Natural killer cell (primary cell): Measurements from ENCODE around the gene LRP1B. TPM values are rescaled to one million over a fixed set of nuclear protein-coding genes. Genes with fewer than 3 reads are reported as not detected.

Experiments
- ATAC-seq, 3 donors: fragments of 150-1000 bp in 2 of 3; fragments of 200-7000 bp in 1 of 3; cut with Tn5 transposase; 1 replicate in 1 of 3; 2 replicates in 2 of 3; pipeline ENCODE4 v1.10.0; 2021; ENCODE audit warnings: mild to moderate bottlenecking in 2 of 3, moderate library complexity in 2 of 3
- DNase-seq, 2 donors: peaks; one replicate each; pipeline versions ENCODE4 v3.0.0 to v3.0.0-alpha.2; 2013 to 2021; ENCODE audit warnings: mixed read lengths in 1 of 2
- H3K27ac ChIP-seq: one replicate; pipeline ENCODE4 v1.5.1; 2013; ENCODE audit warnings: mild to moderate bottlenecking, low read length
- H3K27me3 ChIP-seq: one replicate; pipeline ENCODE4 v1.6.1; 2013; ENCODE audit warnings: low read length; ENCODE audit not compliant: control insufficient read depth, insufficient read depth
- H3K36me3 ChIP-seq: one replicate; pipeline ENCODE4 v1.6.1; 2013; ENCODE audit warnings: low read length; ENCODE audit not compliant: control insufficient read depth, insufficient read depth
- H3K4me1 ChIP-seq: one replicate; pipeline ENCODE4 v1.6.1; 2013; ENCODE audit warnings: low read length; ENCODE audit not compliant: control insufficient read depth, insufficient read depth
- H3K4me3 ChIP-seq: one replicate; pipeline ENCODE4 v1.5.1; 2013; ENCODE audit warnings: low read length
- H3K9me3 ChIP-seq: one replicate; pipeline ENCODE4 v1.6.1; 2013; ENCODE audit warnings: low read length; ENCODE audit not compliant: control insufficient read depth, insufficient read depth
- H3K27ac Mint-ChIP-seq, 2 donors: one replicate each; pipeline ENCODE4 v1.8.0; 2022; ENCODE audit warnings: mild to moderate bottlenecking in 2 of 2, mixed read lengths in 2 of 2, moderate library complexity in 1 of 2
- H3K27me3 Mint-ChIP-seq, 2 donors: one replicate each; pipeline ENCODE4 v1.8.0; 2022; ENCODE audit warnings: low read depth in 2 of 2, mixed read lengths in 2 of 2
- H3K36me3 Mint-ChIP-seq: one replicate; pipeline ENCODE4 v1.8.0; 2022; ENCODE audit warnings: mixed read lengths
- H3K4me1 Mint-ChIP-seq, 2 donors: one replicate each; pipeline ENCODE4 v1.8.0; 2022; ENCODE audit warnings: mixed read lengths in 2 of 2
- H3K4me3 Mint-ChIP-seq: one replicate; pipeline ENCODE4 v1.8.0; 2022; ENCODE audit warnings: mild to moderate bottlenecking, moderate library complexity, mixed read lengths
- H3K9me3 Mint-ChIP-seq, 2 donors: one replicate each; pipeline ENCODE4 v1.8.0; 2022; ENCODE audit warnings: mixed read lengths in 2 of 2
- WGBS: methylation state at CpG from one replicate; pipeline ENCODE4 v1.1.7; 2013; ENCODE audit warnings: missing lambda C conversion rate; ENCODE audit not compliant: insufficient coverage; 5-methylcytosine and 5-hydroxymethylcytosine counted together
- intact Hi-C: fragments of 100-400 bp; cut with micrococcal nuclease; formaldehyde crosslinking; loops from one replicate; pipeline ENCODE4 v1.14.2; 2022
- total RNA-seq, 4 donors: library from RNA; stranded (reverse); fragments of 120-200 nt in 1 of 4; gene quantifications; one replicate each; pipeline versions ENCODE4 v1.2.3 to v1.2.4, GENCODE V29; 2013 to 2022
- TF ChIP-seq, protein P1 (sequence below): fragments of 200-600 bp; IDR thresholded peaks from one replicate; pipeline ENCODE4 v1.8.0; 2022; ENCODE audit warnings: antibody characterized with exemption

LRP1B gene
- total RNA-seq, 3 donors from 2014 or later (not counting 1 experiment from before 2014, with no cell fraction given), result 0.05 TPM; not detected in 2

- no peak for ATAC-seq
- no peak overlapping the region for H3K4me3 ChIP-seq
- DNase-seq, result no peak
- TF ChIP-seq, protein P1, sequence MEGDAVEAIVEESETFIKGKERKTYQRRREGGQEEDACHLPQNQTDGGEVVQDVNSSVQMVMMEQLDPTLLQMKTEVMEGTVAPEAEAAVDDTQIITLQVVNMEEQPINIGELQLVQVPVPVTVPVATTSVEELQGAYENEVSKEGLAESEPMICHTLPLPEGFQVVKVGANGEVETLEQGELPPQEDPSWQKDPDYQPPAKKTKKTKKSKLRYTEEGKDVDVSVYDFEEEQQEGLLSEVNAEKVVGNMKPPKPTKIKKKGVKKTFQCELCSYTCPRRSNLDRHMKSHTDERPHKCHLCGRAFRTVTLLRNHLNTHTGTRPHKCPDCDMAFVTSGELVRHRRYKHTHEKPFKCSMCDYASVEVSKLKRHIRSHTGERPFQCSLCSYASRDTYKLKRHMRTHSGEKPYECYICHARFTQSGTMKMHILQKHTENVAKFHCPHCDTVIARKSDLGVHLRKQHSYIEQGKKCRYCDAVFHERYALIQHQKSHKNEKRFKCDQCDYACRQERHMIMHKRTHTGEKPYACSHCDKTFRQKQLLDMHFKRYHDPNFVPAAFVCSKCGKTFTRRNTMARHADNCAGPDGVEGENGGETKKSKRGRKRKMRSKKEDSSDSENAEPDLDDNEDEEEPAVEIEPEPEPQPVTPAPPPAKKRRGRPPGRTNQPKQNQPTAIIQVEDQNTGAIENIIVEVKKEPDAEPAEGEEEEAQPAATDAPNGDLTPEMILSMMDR, result no peak
- no peaks in the 10 kb centered on the region for H3K27me3 ChIP-seq
- no peak overlapping the region for H3K27ac Mint-ChIP-seq
- no peaks in the 10 kb centered on the region for H3K4me1 Mint-ChIP-seq
- WGBS, result no CpG with 5 or more reads among the region's 1 CpG
- H3K27ac ChIP-seq, result no peak overlapping the region
- no peaks in the 10 kb centered on the region for H3K4me1 ChIP-seq
- H3K9me3 ChIP-seq, result peaks cover 2% of the 10 kb centered on the region
- intact Hi-C loops, result no loop called here
- peaks cover 21 to 28% of the 10 kb centered on the region in 2 donors for H3K9me3 Mint-ChIP-seq
- H3K27me3 Mint-ChIP-seq, result no peaks in the 10 kb centered on the region
- H3K36me3 Mint-ChIP-seq, result no peaks in the 10 kb centered on the region
- H3K36me3 ChIP-seq, result no peaks in the 10 kb centered on the region
- H3K4me3 Mint-ChIP-seq, result no peak overlapping the region
Measured at GRCh38 chr2:140891614-140892212, 1239.1 kb downstream of the LRP1B start.

DNA sequence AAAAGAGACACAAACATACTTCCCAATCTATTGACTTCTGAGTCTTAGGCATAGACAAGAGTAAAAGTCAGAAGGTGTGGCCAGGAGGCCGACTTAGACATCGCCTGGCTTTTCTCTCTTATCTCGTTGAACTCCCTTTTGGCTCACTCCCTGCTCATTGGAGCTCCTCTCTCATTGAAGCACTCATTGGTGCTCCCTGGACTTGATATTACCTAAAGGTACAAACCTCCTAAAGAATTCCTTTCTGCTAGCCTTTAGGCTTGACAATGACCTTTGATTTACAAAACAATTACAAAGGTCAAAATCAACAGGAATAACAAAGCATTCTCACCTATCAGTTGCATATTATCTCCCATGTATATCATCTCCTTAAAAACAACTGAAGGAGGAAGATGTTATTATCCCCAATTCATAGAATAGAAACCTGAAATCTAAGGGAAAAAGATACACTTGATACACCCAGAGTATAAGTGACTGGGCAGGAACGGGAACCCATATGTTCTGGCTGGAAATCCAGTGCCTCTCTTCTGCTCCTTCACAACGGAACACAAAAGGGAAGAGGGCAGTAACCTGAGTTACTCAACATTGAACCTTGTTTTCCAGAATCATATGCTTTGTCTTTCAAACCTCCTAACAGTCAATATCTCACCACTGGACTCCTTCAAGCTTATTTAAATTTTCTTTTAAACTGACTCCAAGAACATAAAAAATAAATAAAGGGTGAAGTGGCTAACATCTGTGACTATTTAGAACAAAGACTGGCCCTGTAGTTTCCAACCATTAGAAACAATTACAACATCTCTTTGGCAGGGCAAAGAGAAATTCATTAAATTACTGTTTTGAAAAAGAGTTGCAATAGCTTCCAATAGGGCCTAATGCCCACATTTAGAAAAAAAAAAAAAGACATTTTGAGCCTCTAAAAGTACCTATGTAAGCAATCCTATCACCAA, 1247.9 kb downstream of the LRP1B start:
- Mint-ChIP-seq H3K9me3 (peaks cover 5 to 7% of the 10 kb centered on the region in 2 donors), H3K36me3 (no peaks in the 10 kb centered on the region), H3K27me3 (no peaks in the 10 kb centered on the region), H3K27ac (no peak overlapping the region), H3K4me1 (no peaks in the 10 kb centered on the region), H3K4me3 (no peak overlapping the region)
- Histone ChIP-seq H3K4me1 (no peaks in the 10 kb centered on the region), H3K9me3 (peaks cover 10% of the 10 kb centered on the region), H3K27me3 (no peaks in the 10 kb centered on the region), H3K36me3 (no peaks in the 10 kb centered on the region), H3K4me3 (no peak overlapping the region), H3K27ac (no peak overlapping the region)
- DNase-seq (no peak), ATAC-seq (no peak)
- 89% methylated on average over 5 of the region's 5 CpGs for WGBS
- TF ChIP-seq, protein P1, result no peak
- intact Hi-C loops, result no loop called here

GRCh38 chr2:140880573-140880972, 1250.2 kb downstream of the LRP1B start:
- Histone ChIP-seq H3K4me3 (no peak overlapping the region), H3K27ac (no peak overlapping the region), H3K4me1 (no peaks in the 10 kb centered on the region), H3K9me3 (peaks cover 7% of the 10 kb centered on the region), H3K27me3 (no peaks in the 10 kb centered on the region), H3K36me3 (no peaks in the 10 kb centered on the region)
- Mint-ChIP-seq H3K27me3 (no peaks in the 10 kb centered on the region), H3K9me3 (peaks cover 6 to 10% of the 10 kb centered on the region in 2 donors), H3K4me3 (no peak overlapping the region), H3K27ac (no peak overlapping the region), H3K36me3 (no peaks in the 10 kb centered on the region), H3K4me1 (no peaks in the 10 kb centered on the region)
- ATAC-seq, result no peak
- TF ChIP-seq, protein P1, result no peak
- DNase-seq, result no peak
- WGBS, result 100% methylated on average over 1 of the region's 1 CpG
- intact Hi-C loops, result no loop called here
